ENCODE measurements around the gene SYT9.
"Not testable (repeated sequence)": the region's sequence is repeated elsewhere in the genome, so short reads cannot be mapped to it uniquely, and the experiment has no call there.

The SYT9 gene

GRCh38 chr11:7321473-7322450 lies 70.1 kb downstream of the SYT9 start:
- Histone ChIP-seq H3K27me3 (ENCODE audit: control insufficient read depth in 2 of 2, insufficient read depth in 2 of 2, low read length in 2 of 2) (no peaks in the 10 kb centered on the region), H3K27ac (ENCODE audit: low read depth in 2 of 2, low read length in 2 of 2) (no peak overlapping the region), H3K9me3 (ENCODE audit: control insufficient read depth in 2 of 2, low read length in 2 of 2) (no peaks in the 10 kb centered on the region), H3K9ac (ENCODE audit: low read depth in 1 of 2, low read length in 2 of 2) (no peak overlapping the region), H3K4me3 (ENCODE audit: low read length in 2 of 2) (no peak overlapping the region), H3K4me1 (ENCODE audit: control insufficient read depth in 2 of 2, insufficient read depth in 2 of 2, low read length in 2 of 2) (no peaks in the 10 kb centered on the region), H3K36me3 (ENCODE audit: control insufficient read depth in 2 of 2, insufficient read depth in 2 of 2, low read length in 2 of 2) (no peaks in the 10 kb centered on the region)

- H3K27me3 ChIP-seq (ENCODE audit: control insufficient read depth in 2 of 2, insufficient read depth in 2 of 2, low read length in 2 of 2), result no peaks in the 10 kb centered on the region
- no peaks in the 10 kb centered on the region for H3K9me3 ChIP-seq (ENCODE audit: control insufficient read depth in 2 of 2, low read length in 2 of 2)
- no peak overlapping the region for H3K4me3 ChIP-seq (ENCODE audit: low read length in 2 of 2)
- H3K4me1 ChIP-seq (ENCODE audit: control insufficient read depth in 2 of 2, insufficient read depth in 2 of 2, low read length in 2 of 2), result no peaks in the 10 kb centered on the region
- no peaks in the 10 kb centered on the region for H3K36me3 ChIP-seq (ENCODE audit: control insufficient read depth in 2 of 2, insufficient read depth in 2 of 2, low read length in 2 of 2)
- no peak overlapping the region for H3K9ac ChIP-seq (ENCODE audit: low read depth in 1 of 2, low read length in 2 of 2)
- no peak overlapping the region for H3K27ac ChIP-seq (ENCODE audit: low read depth in 2 of 2, low read length in 2 of 2)
Observed at GRCh38 chr11:7332451-7332850, 80.7 kb downstream of the SYT9 start.

- Histone ChIP-seq H3K9me3 (ENCODE audit: control insufficient read depth in 2 of 2, low read length in 2 of 2) (no peaks in the 10 kb centered on the region), H3K4me3 (ENCODE audit: low read length in 2 of 2) (no peak overlapping the region), H3K4me1 (ENCODE audit: control insufficient read depth in 2 of 2, insufficient read depth in 2 of 2, low read length in 2 of 2) (no peaks in the 10 kb centered on the region), H3K36me3 (ENCODE audit: control insufficient read depth in 2 of 2, insufficient read depth in 2 of 2, low read length in 2 of 2) (no peaks in the 10 kb centered on the region), H3K9ac (ENCODE audit: low read depth in 1 of 2, low read length in 2 of 2) (no peak overlapping the region), H3K27ac (ENCODE audit: low read depth in 2 of 2, low read length in 2 of 2) (no peak overlapping the region), H3K27me3 (ENCODE audit: control insufficient read depth in 2 of 2, insufficient read depth in 2 of 2, low read length in 2 of 2) (no peaks in the 10 kb centered on the region)
Observed at GRCh38 chr11:7332962-7333361, 81.3 kb downstream of the SYT9 start.

GRCh38 chr11:7335442-7335841 lies 83.7 kb downstream of the SYT9 start:
- not testable (repeated sequence) for H3K9me3 ChIP-seq (ENCODE audit: control insufficient read depth in 2 of 2, low read length in 2 of 2); H3K4me1 ChIP-seq (ENCODE audit: control insufficient read depth in 2 of 2, insufficient read depth in 2 of 2, low read length in 2 of 2); H3K27me3 ChIP-seq (ENCODE audit: control insufficient read depth in 2 of 2, insufficient read depth in 2 of 2, low read length in 2 of 2); H3K27ac ChIP-seq (ENCODE audit: low read depth in 2 of 2, low read length in 2 of 2); H3K4me3 ChIP-seq (ENCODE audit: low read length in 2 of 2); H3K9ac ChIP-seq (ENCODE audit: low read depth in 1 of 2, low read length in 2 of 2); H3K36me3 ChIP-seq (ENCODE audit: control insufficient read depth in 2 of 2, insufficient read depth in 2 of 2, low read length in 2 of 2)

GRCh38 chr11:7341551-7341950 lies 89.8 kb downstream of the SYT9 start:
- no peak overlapping the region for H3K27ac ChIP-seq (ENCODE audit: low read depth in 2 of 2, low read length in 2 of 2)
- H3K36me3 ChIP-seq (ENCODE audit: control insufficient read depth in 2 of 2, insufficient read depth in 2 of 2, low read length in 2 of 2), result no peaks in the 10 kb centered on the region
- no peak overlapping the region for H3K9ac ChIP-seq (ENCODE audit: low read depth in 1 of 2, low read length in 2 of 2)
- H3K4me1 ChIP-seq (ENCODE audit: control insufficient read depth in 2 of 2, insufficient read depth in 2 of 2, low read length in 2 of 2), result no peaks in the 10 kb centered on the region
- H3K4me3 ChIP-seq (ENCODE audit: low read length in 2 of 2), result no peak overlapping the region
- H3K27me3 ChIP-seq (ENCODE audit: control insufficient read depth in 2 of 2, insufficient read depth in 2 of 2, low read length in 2 of 2), result no peaks in the 10 kb centered on the region
- H3K9me3 ChIP-seq (ENCODE audit: control insufficient read depth in 2 of 2, low read length in 2 of 2), result no peaks in the 10 kb centered on the region

GRCh38 chr11:7347611-7348431 lies 96.1 kb downstream of the SYT9 start:
- Histone ChIP-seq H3K27me3 (ENCODE audit: control insufficient read depth in 2 of 2, insufficient read depth in 2 of 2, low read length in 2 of 2) (no peaks in the 10 kb centered on the region), H3K9me3 (ENCODE audit: control insufficient read depth in 2 of 2, low read length in 2 of 2) (no peaks in the 10 kb centered on the region), H3K27ac (ENCODE audit: low read depth in 2 of 2, low read length in 2 of 2) (no peak overlapping the region), H3K9ac (ENCODE audit: low read depth in 1 of 2, low read length in 2 of 2) (no peak overlapping the region), H3K4me1 (ENCODE audit: control insufficient read depth in 2 of 2, insufficient read depth in 2 of 2, low read length in 2 of 2) (no peaks in the 10 kb centered on the region), H3K36me3 (ENCODE audit: control insufficient read depth in 2 of 2, insufficient read depth in 2 of 2, low read length in 2 of 2) (no peaks in the 10 kb centered on the region), H3K4me3 (ENCODE audit: low read length in 2 of 2) (no peak overlapping the region)

GRCh38 chr11:7348432-7349304 lies 97.0 kb downstream of the SYT9 start:
- no peaks in the 10 kb centered on the region for H3K9me3 ChIP-seq (ENCODE audit: control insufficient read depth in 2 of 2, low read length in 2 of 2)

GRCh38 chr11:7351228-7351627 lies 99.5 kb downstream of the SYT9 start:
- Histone ChIP-seq H3K27me3 (ENCODE audit: control insufficient read depth in 2 of 2, insufficient read depth in 2 of 2, low read length in 2 of 2) (no peaks in the 10 kb centered on the region), H3K9ac (ENCODE audit: low read depth in 1 of 2, low read length in 2 of 2) (no peak overlapping the region)

More at GRCh38 chr11:7348432-7349304, 97.0 kb downstream of the SYT9 start:
- H3K4me3 ChIP-seq (ENCODE audit: low read length in 2 of 2), result no peak overlapping the region
- no peak overlapping the region for H3K27ac ChIP-seq (ENCODE audit: low read depth in 2 of 2, low read length in 2 of 2)
- H3K9ac ChIP-seq (ENCODE audit: low read depth in 1 of 2, low read length in 2 of 2), result no peak overlapping the region
- H3K27me3 ChIP-seq (ENCODE audit: control insufficient read depth in 2 of 2, insufficient read depth in 2 of 2, low read length in 2 of 2), result no peaks in the 10 kb centered on the region
- no peaks in the 10 kb centered on the region for H3K36me3 ChIP-seq (ENCODE audit: control insufficient read depth in 2 of 2, insufficient read depth in 2 of 2, low read length in 2 of 2)
- H3K4me1 ChIP-seq (ENCODE audit: control insufficient read depth in 2 of 2, insufficient read depth in 2 of 2, low read length in 2 of 2), result no peaks in the 10 kb centered on the region

GRCh38 chr11:7353100-7353499 lies 101.4 kb downstream of the SYT9 start:
- H3K9ac ChIP-seq (ENCODE audit: low read depth in 1 of 2, low read length in 2 of 2), result no peak overlapping the region

More at GRCh38 chr11:7351228-7351627, 99.5 kb downstream of the SYT9 start:
- H3K4me1 ChIP-seq (ENCODE audit: control insufficient read depth in 2 of 2, insufficient read depth in 2 of 2, low read length in 2 of 2), result no peaks in the 10 kb centered on the region
- H3K9me3 ChIP-seq (ENCODE audit: control insufficient read depth in 2 of 2, low read length in 2 of 2), result no peaks in the 10 kb centered on the region
- H3K4me3 ChIP-seq (ENCODE audit: low read length in 2 of 2), result no peak overlapping the region
- H3K27ac ChIP-seq (ENCODE audit: low read depth in 2 of 2, low read length in 2 of 2), result no peak overlapping the region
- no peaks in the 10 kb centered on the region for H3K36me3 ChIP-seq (ENCODE audit: control insufficient read depth in 2 of 2, insufficient read depth in 2 of 2, low read length in 2 of 2)

More at GRCh38 chr11:7353100-7353499, 101.4 kb downstream of the SYT9 start:
- Histone ChIP-seq H3K4me3 (ENCODE audit: low read length in 2 of 2) (no peak overlapping the region), H3K27me3 (ENCODE audit: control insufficient read depth in 2 of 2, insufficient read depth in 2 of 2, low read length in 2 of 2) (no peaks in the 10 kb centered on the region), H3K36me3 (ENCODE audit: control insufficient read depth in 2 of 2, insufficient read depth in 2 of 2, low read length in 2 of 2) (no peaks in the 10 kb centered on the region), H3K4me1 (ENCODE audit: control insufficient read depth in 2 of 2, insufficient read depth in 2 of 2, low read length in 2 of 2) (no peaks in the 10 kb centered on the region), H3K9me3 (ENCODE audit: control insufficient read depth in 2 of 2, low read length in 2 of 2) (no peaks in the 10 kb centered on the region), H3K27ac (ENCODE audit: low read depth in 2 of 2, low read length in 2 of 2) (no peak overlapping the region)

Data from mucosa of rectum (tissue), 2 donors.